Smooth muscle cell of trachea (primary cell): ENCODE data around the gene POLE. TPM values are rescaled to one million over a fixed set of nuclear protein-coding genes. Genes with fewer than 3 reads are reported as not detected.

Source experiments
- total RNA-seq: library from RNA; depleted of rRNA; stranded (reverse); fragments of >200 nt; gene quantifications from 2 replicates; pipeline ENCODE4 v1.2.1, GENCODE V29; 2014

POLE gene
- 11.1 and 24.1 TPM in 2 replicates for total RNA-seq

GRCh38 chr12:132687211-132688164 lies at the start of gene POLE, which contains the start of gene PXMP2:
TSS of gene POLE (minus strand) at chr12:132687342. CDS start at chr12:132687315, 27 bp downstream.
TSS of gene PXMP2 (plus strand) at chr12:132687587. CDS start at chr12:132687671, 84 bp downstream.

GRCh38 chr12:132710405-132711079 lies 23.4 kb upstream of the POLE start, which contains the start of gene PGAM5:
TSS of gene PGAM5 (plus strand) at chr12:132710842. CDS start at chr12:132710877, 35 bp downstream.

GRCh38 chr12:132618683-132619043 lies 68.5 kb downstream of the POLE start, which contains the start of gene P2RX2:
TSS of gene P2RX2 (plus strand) at chr12:132618776. CDS start at chr12:132618817, 41 bp downstream.

GRCh38 chr12:132610051-132610759 lies 76.9 kb downstream of the POLE start, which contains the start of gene LRCOL1:
TSS of gene LRCOL1 (minus strand) at chr12:132610582. CDS start at chr12:132606251, 4,331 bp downstream.

Other genes starting within 250 kb of the POLE start
- gene FBRSL1, start 197.2 kb downstream of the POLE start, total RNA-seq: 2.8 and 3.6 TPM in 2 replicates
- gene LRCOL1, start 76.8 kb downstream of the POLE start, total RNA-seq: not detected in 2 replicates
- not detected in 2 replicates for gene P2RX2, start 68.6 kb downstream of the POLE start, total RNA-seq
- 16.4 and 24.6 TPM in 2 replicates for gene PXMP2, start 245 bp upstream of the POLE start, total RNA-seq
- gene PGAM5, start 23.5 kb upstream of the POLE start, total RNA-seq: 29.2 and 39.9 TPM in 2 replicates
- gene ANKLE2, start 74.5 kb upstream of the POLE start, total RNA-seq: 54.6 and 61.2 TPM in 2 replicates
- 120 and 180 TPM in 2 replicates for gene GOLGA3, start 141.5 kb upstream of the POLE start, total RNA-seq
- 34.0 and 35.4 TPM in 2 replicates for gene CHFR, start 200.3 kb upstream of the POLE start, total RNA-seq